GM18508 (cell line): Measurements from ENCODE around the gene BRICD5.
"Not testable (repeated sequence)": the region's sequence is repeated elsewhere in the genome, so short reads cannot be mapped to it uniquely, and the experiment has no call there.

Experiments
- ATAC-seq: cut with Tn5 transposase; IDR thresholded peaks from one replicate; pipeline ENCODE4 v1.9.1; 2021; ENCODE audit warnings: moderate number of reproducible peaks; ENCODE audit not compliant: insufficient read depth, unreplicated experiment

The BRICD5 gene

DNA sequence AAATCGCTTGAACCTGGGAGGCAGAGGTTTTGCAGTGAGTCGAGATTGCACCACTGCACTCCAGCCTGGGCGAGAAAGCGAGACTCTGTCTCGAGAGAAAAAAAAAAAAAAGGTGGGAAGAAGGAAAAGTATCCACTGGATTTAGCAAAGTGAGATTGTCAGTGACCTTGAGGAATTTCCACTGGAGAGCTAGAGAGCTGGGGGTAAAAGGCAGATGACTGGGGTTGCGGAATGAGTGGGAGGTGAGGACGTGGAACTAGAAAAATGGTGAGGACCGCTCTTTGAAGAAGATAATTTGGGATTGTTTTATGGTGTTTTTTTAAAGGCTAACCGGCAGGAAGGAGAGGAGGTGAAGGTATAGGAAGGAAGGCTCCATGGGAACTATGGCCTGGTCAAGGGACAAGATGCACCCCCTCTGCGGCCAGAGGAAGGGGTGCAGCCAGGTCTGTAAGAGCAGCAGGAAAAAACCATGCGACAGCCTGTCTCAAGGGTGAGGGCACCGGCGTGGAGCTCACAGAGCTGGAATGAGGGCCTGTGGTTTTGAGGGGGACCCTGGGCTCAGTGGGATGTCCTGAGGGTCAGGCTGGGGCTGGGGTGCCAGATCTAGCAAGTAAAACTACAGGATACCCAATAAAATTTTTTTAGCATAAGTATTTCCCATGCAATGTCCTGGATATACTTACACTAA, 6.1 kb downstream of the BRICD5 start:
- no peak for ATAC-seq

DNA sequence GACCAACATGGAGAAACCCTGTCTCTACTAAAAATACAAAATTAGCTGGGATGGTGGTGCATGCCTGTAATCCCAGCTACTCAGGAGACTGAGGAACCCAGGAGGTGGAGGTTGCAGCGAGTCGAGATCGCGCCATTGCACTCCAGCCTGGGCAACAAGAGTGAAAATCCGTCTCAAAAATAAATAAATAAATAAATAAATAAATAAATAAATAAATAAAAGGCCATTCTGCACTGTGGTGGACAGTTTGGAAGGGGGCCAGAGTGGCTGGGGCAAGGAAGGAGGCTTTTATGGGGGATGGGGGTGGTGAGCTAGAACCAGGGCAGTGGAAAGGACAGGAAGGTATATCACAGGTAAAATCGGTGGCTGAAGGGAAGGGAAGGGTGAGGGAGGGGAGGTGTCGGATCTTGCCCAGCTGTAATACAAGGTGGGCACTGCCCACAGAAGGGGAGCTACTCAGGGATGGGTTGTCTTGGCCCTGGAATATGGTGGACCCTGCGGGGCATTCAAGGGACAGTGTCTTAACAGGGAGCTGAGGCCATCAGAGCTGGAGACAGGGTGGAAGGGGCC, 7.5 kb downstream of the BRICD5 start:
- not testable (repeated sequence) for ATAC-seq

DNA sequence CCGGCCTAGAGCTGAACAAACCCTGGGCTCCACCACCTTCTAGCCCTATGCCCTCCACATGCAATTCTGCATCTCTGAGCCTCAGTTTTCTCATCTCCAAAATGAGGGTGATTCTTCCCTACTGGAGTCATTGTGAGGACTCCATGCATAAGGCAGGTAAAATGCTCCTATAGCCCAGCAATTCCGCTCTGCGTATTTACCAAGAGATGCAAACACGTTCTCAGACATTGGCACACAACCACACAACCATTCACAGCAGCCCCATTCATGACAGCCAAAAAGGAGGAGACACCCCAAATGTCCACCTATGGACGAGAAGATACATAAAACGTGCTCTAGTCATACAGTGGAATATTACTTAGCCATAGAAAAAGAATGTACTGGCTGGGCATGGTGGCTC, 10.3 kb downstream of the BRICD5 start:
- no peak for ATAC-seq

DNA sequence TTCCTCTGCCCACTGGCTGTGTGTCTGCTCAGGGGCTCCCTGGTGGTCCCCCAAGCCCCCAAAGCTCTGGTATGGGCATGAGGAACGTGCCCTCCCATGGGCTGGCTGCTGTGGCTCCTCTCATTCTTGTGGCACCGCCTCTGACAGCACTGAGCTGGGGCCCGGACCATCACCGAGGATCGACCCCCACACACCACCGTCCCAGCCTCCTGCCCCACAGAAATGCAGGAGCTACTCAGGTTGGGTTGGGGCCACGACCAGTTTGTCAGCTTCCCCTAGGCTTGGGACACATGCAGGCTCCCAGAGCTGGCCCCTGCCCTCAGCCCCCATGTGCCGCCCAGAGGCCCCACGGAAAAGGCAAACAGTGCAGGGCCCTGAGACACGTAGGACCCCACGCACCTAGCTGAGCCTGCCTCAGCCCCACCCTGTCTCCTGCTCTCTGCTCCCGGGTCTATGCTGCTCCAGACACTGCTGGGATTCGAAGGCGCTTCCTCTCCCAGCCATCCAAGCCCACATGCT, 11.0 kb downstream of the BRICD5 start:
- no peak for ATAC-seq

DNA sequence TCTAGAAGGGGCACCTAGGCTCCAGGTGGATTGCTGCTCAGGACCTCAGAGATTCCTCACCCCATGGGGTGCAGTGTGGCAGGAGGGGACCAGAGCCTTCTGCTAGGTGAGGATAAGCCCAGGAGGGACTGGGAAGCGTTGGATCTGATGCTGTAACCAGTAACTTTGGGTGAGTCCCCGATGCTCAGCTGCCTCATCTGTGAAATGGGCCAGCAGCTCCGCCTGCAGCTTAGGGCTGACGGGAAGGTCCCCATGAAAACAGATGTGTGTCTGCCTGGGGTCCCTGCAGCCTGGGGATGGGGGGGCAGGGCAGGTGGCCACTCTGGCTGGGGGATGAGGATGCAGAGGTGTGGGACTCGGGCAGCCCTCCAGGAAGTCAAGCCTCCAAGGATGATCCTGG, 11.6 kb downstream of the BRICD5 start:
- ATAC-seq, result no peak

DNA sequence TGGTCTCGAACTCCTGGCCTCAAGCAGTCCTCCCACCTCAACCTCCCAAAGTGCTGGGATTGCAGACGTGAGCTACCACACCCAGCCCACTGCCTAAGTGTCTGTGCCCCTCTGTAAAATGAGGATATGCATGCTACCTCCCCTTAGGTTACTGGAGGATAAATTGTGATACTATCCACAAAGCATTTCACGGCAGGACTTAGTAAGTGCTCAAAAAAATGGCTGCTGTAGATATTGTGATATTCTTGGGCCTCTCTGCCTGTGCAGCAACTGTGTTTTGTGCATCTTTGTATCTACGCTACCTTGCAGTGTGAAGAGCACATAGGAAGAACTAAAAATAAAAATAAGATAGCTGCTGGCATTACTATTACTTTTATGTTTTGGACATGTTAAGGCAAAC, 12.4 kb downstream of the BRICD5 start:
- ATAC-seq, result no peak

DNA sequence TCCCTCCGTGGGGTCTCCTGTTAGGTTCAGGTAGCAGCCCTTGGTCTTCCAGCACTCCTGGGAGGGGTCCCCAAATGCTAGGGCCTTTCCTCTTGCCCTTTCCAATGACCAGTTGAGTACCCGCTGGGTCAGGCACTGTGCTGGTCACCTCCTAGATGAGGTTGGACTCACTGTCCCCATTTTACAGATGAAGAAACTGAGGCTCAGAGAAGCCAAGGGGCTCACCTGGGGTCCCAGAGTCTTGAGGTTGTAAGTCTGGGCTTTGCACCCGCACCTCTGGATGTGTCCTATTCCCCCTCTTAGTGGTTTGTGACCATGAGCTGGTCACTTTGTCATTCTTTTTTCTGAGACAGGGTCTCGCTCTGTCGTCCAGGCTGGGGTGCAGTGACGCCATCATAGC, 12.9 kb downstream of the BRICD5 start:
- no peak for ATAC-seq

DNA sequence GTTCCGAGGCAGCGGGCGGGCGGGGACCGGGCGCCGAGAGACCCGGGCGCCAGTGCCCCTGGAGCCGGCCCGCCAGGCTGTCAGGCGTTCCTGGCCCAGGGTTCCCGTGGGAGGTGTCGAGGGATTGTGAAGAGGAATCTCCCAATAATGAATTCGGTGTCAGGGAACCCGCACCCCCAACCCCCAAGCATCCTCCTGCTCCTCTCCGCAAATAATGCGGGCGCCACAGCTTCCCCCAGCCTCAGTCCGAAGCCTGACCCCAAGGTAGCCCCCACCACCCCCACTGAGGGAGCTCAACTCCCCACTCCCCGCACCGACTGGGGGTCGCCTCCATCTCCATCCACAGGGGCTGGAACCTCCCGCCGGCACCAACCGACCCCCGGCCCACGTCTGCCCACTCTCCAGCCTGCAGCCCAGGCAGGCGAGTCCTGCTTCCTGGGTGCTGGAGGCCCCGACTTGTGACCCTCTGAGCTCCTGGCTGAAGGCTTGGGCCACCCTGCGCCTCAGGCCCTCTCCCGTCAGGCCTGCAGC, 13.6 kb downstream of the BRICD5 start:
- ATAC-seq, result no peak

DNA sequence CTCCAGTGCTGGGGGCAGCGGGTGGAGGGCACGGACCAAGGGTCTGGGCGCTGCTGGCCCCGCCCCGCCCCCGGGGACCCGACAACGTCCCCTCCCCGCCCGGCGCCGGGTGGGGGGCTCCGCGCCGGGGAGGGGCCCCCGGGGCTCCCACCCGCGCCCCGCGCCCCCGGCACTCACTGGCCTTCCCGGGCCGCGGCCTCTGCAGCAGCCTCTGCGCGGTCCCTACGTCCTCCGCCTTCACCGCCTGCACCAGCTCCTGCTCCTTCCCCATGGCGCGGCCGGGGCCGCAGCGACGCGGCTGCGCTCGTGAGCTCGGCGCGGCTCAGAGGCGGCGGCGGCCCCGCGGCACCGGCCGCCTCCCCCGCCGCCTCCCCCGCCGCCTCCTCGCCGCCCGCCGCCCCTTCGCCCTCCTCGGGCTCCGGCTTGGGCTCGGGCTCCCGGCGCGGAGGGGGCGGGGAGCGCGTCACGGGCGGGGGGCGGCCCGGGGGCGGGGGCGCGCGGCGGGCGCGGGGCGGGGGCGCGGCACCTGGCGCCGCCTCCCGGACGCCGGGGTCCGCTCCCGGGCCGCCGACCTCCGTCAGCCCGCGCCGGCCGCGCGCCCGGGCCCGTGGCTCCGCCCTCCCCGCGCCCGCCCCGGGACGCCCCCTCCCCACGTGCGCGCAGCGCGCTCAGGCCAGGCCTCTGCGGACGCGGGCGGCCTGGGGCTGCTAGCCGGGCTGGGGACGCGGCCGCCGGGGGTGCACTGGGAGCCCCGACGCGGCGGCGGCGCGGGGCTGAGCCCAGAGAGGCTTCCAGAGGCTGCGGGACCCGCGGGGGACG, 14.3 kb downstream of the BRICD5 start, which contains the start of gene CASKIN1:
Gene CASKIN1 (minus strand): TSS at position 444 of the 819 bp plus-strand sequence. CDS start 173 bp downstream, at position 271.
- no peak for ATAC-seq

DNA sequence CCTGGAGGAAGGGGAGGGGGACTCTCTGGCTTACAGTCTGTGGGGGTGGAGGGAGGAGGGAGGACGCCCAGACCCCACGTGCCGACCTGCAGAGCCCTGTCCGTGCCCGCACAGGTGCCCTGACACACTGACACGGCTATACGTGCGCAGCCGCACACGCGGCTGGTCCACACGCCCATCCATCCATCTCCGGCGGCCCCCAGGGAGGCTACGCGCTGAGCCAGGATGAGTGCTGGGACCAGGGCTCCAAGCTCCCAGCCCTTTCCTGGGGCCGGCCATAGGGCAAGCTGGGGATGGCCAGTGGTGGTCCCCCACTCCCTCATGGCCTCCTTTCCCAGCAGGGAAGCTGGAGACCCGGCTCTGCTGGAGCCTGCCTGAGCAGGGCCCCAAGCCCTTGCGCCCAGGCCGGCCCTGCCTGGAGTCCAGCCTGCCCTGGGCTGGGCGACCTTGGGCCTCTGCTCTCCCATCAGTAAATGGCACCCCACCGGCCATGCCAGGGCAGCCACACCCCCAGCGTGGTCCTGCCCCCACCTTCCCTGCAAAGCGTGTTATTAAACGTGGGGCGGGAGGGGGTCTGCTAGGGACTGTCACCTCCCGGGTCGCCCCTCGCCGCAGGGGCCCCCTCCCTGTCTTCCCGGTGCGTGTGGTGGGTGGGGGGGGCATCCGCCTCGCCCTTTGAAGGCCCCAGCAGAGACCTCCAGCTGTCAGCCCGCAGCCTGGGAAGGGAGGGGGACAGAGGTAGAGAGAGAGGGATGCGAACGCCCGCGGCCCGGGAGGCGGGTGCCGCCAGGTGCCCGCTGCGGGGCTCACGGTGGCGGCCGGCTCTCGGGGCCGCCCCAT, 15.1 kb downstream of the BRICD5 start:
- no peak for ATAC-seq

DNA sequence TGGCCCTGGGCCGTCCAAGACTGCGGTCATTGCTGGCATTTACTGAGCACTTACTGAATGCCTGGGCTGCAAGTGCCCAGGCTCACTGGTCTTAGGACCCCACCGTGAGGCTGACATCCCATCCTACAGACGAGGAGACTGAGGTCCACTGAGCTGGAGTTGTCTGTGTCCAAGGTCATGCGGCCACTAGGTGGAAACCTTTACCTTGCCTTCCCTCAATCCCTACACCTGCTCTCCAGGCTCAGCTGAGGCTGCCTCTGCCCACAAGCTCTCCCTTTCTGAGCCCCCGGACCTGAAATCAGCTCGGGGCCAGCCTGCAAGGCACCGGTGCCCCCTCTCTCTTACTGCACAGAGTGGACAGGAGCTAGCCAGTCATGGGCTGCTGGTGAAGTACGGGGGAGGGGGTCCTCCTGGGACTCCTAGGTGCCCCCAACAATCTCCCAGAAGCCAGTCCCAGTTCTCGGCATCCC, 15.8 kb downstream of the BRICD5 start:
- ATAC-seq, result no peak

DNA sequence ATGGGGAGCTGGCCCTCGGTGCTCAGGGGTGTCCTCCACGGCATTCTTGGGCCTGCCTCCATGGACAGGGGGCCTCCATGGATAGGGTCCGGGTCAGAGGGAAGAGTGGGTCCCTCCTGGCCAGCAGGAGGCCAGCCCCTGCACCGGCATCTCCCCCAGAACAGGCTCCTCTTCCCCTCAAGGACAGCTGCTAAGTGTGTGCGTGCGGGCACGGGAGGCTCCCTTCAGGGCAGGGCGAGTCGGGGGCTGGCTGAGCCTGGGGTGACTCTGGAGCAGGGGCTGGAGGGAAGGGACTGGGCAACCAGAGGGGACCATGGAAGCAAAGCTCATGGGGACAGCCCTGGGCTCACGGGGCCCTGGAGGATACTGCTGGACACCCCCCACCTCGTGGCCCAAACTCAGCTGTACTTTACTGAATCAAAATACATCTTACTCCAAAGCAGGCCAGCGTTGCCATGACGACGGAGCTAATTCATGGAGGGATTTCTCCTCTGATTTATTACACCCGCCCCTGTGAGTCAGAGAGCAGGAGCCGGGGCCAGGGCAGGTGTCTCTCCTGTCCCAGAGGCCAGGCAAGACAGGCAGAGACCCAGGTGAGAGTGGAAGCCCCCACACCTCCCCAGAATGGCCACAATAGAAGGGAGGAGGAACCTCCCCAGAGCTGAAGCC, 16.4 kb downstream of the BRICD5 start:
- ATAC-seq, result no peak

DNA sequence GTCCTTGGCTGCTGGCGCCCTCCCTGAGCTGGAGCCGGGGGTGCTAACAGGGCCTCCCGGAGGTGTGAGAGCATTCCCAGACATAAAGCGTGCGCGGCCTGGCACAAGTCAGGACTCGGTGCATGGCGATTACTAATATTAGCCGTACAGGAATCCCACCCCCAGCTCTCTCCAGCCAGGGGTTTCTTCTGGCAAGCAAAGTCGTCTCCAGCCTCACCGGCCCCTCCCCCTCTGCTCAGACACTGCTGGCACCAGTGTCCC, 19.3 kb downstream of the BRICD5 start:
- ATAC-seq, result no peak

DNA sequence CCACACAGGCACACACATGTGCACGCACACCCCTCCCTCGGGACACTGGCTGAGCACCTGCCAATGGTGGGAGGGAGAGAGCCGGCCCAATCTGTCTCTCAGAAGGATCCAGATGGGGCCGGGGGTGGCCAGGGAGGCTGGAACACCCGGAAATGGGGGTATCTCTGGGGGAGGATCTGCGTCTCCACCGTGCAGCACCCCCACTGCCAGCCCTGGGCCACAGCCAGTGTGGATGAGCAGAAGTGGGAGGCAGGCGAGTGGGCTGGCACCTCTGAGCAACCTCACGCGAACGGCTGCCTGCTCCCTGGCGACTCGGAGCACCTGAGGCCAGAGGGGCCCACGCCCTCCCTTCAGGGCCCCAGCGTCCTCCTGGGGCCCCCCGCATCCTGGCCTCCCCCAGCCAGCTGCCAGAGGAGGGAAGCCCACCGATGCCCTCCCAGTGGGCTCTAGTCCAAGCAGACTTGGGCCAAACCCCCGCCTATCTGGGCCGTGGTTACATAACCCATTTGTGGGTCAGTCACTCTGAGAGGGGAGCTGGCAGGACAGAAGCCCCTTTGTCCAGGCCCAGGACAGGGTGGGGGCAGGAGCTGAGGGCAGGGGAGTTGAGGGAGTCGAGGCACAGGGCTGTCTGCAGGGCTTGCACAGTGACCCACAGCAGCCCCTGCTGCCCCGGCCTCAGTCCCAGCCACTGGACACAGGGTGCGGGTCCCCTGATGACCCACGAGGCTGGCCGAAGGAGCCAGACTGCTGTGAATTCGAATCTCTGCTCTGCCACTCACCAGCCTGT, 19.8 kb downstream of the BRICD5 start:
- ATAC-seq, result no peak

DNA sequence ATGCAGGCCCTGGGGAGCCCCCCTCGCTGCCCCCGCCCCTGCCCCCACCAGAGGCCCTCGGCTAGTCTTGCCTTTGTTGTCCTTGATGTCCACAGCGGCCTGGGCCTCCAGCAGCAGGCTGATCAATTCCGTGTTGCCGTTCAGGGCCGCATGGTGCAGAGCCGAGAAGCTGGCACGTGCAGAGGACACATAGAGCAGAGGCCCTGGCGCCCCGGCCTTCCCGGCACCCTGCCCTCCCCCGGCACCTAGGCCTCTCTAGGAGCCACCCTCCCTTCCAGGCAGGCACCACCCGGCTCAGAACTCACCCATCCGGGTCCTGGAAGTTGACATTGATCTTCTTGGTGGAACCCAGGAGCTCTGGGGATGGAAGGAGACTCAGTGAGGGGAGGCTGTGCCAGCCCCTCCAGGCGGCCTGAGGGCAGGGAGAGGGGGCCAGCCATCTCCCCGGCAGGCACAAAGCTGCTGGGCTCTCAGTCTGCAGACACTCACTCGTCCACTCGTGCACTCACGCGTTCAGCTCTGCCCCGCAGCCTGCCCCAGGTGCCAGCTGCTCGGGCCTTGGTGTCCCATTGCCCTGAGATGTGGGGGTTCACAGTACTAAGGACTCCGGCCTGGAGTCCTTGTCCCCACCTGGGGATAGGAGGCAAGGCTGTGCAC, 20.5 kb downstream of the BRICD5 start:
- no peak for ATAC-seq

DNA sequence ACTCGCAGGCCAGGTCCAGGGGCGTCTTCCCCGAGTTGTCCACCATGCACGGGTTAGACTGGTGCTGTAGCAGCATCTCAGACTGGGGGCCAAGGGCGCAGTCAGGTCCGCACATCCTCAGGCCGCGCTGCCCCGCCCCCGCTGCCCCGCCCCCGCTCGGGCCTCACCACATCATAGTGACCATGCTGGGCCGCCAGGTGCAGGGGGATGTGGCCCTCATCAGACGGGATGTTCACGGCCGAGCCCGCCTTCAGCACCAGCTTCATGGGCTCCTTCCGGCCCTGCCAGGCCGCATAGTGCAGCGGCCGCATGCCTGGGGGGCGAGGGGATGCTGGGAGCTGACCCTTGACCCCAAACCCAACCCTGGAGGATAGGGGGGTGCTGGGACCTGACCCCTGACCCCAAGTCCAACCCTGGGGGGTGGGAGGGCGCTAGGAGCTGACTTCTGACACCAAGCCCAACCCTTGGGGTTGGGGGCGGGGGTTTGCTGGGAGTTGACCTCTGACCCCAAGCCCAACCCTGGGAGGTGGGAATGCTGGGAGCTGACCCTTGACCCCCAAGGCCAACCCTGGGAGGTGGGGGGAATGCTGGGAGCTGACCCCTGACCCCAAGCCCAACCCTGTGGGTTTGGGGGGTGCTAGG, 21.3 kb downstream of the BRICD5 start:
- no peak for ATAC-seq

DNA sequence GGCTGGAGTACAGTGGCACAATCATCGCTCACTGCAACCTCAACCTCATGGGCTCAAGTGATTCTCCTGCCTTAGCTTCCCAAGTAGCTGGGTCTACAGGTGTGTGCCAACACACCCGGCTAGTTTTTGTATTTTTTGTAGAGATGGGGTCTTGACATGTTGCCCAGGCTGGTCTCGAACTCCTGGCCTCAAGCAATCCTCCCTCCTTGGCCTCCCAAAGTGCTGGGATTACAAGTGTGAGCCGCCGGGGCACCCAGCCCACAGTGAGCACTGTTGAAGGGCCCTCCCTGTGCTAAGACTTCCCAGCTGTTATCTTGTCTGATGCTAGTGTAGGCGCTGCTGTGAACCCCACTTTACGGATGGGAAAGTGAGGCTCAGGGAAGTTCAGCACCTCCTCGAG, 22.3 kb downstream of the BRICD5 start:
- ATAC-seq, result no peak

DNA sequence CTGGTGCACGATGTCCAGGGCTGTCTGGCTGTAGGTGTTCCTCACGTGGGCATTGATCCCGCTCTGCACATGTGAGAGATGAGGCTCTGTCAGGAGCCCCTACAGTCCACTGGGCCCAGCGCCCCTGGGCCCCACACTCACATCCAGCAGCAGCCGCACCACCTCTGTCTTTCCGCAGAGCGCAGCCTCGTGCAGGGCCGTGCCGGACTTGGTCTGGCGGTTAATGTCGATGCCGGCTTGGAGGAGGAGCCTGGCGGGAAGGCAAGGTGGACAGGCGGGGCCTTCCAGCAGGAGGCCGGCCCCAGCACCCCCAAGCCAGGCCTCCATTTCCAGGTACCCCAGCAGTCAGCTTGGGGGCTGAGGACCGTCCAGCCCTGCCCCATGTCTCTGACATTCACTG, 23.5 kb downstream of the BRICD5 start:
- ATAC-seq, result no peak
